GM19025 (cell line): ENCODE results near the gene SLC6A3.
"Not testable (repeated sequence)": the region's sequence is repeated elsewhere in the genome, so short reads cannot be mapped to it uniquely, and the experiment has no call there.

Experiments
- ATAC-seq: cut with Tn5 transposase; IDR thresholded peaks from one replicate; pipeline ENCODE4 v1.9.1; 2021; ENCODE audit warnings: mild to moderate bottlenecking, low read depth, moderate library complexity; ENCODE audit not compliant: unreplicated experiment

SLC6A3 gene

DNA sequence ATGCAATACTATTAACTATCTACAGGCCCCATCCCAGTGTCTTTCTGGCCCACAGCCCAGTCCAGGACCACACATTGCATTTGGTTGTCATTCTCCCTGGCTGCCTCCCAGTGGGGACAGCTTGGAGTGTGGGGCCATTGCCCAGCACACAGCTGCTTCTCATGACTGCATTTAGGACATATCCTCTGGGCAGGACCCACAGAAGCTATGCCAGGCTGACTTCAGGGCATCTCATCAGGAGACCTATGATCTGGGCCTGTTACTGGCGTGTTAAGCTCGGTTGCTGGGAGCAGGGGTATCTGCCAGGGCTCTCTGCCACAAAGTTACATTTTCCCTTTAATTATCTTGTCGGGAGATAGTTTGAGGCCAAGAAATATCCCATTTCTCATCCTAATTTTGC, 68.3 kb downstream of the SLC6A3 start:
- ATAC-seq, result no peak

DNA sequence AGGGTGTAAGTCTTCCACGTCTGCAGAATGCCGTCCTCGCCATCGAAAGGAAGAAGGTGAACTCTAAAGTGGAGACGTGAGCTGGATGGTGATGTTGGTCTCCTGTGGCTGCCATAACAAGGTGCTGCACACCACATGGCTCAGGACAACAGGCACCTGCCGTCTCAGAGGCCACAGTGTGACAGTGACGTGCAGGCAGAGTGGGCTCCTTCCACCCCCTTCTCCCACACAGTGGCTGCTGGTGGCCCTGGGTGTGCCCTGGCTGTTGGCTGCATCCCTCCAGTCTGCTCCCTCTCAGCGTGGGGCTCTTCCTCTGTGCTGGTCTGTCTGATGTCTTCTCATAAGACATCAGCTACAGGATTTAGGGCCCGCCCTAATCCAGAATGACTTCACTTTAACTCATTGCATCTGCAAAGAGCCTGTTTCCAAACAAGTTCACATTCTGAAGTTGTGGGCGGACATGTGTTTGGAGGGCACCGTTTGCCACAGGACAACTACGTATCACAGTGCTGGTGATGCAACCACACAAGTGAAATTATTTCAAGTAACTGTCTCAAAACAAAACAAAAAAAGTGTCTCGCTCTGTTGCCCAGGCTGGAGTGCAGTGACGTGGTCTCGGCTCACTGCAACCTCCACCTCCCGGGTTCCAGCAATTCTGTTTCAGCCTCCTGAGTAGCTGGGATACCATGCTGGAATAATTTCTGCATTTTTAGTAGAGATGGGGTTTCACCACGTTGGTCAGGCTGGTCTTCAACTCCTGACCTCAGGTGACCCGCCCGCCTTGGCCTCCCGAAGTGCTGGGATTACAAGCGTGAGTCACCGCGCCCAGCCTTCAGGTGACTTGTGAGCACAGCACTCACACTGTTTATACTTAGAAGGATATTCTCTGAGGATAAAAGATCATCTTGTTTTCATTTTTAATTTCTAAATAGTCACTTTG, 69.1 kb downstream of the SLC6A3 start:
- no peak for ATAC-seq

DNA sequence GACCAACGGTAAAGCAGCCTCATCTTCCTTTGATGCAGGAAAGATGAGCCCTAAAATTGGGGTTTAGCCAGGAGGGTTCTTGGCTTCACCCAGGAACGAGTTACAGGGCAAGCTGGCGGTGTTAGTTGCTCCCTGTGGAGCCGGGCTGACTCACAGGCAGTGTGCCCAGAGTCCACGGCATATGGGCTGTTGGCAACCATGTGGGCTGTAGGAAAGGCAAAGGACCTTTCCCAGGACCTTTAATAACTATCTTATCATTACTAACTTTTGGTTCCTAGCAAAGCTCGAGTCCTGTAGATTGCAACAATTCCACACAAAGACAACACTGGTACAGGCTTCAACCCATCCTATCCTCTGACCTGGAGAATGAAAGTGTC, 70.6 kb downstream of the SLC6A3 start:
- no peak for ATAC-seq

DNA sequence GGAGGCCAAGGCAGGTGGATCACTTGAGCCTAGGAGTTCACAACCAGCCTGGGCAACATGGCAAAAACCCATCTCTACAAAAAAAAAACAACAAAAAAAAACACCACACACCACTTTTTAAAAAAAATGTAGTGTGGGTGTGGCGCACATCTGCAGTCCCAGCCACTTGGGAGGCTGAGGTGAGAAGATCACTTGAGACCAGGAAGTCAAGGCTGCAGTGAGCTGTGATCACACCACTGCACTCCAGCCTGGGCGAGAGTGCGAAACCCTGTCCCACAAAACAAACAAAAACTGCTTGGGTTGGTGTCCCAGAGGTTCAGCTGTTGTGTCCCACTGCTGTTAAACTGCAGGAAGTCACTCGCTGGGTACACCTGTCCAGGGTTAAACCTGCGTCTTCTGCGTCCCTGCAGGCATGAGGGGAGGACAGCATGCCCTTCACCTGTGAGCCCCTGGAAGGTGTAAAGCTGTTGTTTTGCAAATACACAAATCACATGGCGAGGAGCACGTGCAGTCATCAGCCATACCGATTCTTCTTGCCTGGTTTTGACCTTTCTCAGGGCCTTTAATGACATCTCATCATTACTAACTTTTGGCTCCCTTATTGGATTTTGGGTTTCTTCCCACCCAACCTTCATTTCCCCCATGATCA, 71.1 kb downstream of the SLC6A3 start:
- ATAC-seq, result no peak

DNA sequence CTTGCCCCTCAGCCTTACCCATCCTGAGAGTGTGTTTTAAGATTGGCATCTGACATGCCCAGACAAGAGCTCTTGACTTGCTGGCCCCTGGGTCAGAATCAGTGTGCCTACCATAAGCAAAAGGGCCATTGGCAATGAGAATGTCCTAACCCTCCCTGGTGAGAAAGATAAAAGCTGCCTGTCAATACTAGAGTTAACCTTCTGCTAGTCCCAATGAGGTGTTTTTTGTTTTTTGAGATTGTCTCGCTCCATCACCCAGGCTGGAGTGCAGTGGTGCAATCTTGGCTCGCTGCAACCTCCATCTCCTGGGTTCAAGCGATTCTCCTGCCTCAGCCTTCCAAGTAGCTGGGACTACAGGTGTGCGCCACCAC, 73.3 kb downstream of the SLC6A3 start:
- ATAC-seq, result not testable (repeated sequence)

DNA sequence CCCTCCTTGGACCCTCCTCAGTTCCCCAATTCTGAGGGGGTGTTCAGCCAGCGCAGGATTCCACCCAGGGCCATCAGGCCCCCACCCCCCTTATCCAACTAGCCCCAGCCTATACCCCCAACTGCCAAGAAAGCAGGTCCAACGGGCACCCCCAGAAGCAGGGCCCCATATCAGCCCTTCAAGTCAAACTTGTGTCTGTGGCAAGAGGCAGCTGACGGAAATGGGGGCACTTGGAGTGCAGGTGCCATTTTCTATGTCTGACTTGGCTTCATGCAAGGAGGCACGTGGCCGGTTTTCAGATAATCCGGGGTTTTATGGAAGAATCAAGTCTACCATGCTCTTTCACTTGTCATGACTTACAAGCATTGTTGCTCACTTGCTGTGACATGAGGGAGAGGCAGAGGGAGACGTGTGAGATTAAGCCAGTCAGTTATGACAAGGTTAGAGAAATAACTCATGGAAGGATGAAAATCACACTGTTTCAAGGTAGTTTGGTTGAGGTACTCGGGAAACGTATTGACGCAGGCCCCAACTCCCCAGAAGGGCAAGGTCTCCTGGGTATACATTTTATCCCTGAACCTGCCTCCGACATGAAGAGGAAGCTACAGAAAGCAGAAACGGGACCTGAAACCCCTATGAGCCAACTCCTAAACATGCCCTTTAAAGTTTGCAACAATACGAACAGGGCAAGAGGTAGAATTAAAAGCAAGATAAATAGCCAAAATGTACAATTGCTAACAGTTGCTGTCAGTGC, 73.8 kb downstream of the SLC6A3 start:
- ATAC-seq, result no peak

DNA sequence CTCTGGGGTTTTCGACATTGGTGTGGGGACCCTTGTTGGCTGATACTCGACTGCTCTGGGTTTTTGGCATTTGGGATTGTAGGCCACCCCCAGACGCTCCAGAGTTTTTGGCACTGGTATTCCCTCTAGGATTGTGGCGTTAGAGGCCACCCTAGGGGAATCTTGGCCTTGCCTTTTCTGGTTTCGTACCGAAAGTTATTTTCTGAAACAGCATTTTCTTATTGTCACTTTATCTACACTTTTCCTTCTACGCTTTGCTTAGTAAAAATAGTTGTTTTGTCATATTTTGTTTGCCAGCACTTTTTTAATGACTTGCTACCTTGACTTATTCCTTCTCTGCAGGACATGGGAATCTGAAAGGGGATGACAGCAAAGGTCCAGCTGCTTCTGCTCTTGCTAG, 75.2 kb downstream of the SLC6A3 start:
- no peak for ATAC-seq

DNA sequence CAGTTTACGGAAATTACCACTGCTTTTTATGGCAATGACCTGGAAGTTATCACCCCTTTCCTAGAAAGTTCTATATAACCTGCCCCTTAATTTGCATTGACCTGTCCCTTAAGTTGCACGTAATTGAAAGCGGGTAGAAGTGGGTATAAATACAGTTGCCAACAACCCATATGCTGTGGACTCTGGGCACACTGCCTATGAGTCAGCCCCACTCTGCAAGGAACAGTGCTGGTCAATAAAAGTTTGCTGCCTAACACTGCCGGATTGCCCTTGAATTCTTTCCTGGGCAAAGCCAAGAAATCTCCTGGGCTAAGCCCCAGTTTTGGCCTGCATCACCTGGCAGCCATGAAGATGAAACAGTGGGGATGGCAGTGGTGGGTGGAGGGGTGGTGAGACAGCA, 76.5 kb downstream of the SLC6A3 start:
- no peak for ATAC-seq

DNA sequence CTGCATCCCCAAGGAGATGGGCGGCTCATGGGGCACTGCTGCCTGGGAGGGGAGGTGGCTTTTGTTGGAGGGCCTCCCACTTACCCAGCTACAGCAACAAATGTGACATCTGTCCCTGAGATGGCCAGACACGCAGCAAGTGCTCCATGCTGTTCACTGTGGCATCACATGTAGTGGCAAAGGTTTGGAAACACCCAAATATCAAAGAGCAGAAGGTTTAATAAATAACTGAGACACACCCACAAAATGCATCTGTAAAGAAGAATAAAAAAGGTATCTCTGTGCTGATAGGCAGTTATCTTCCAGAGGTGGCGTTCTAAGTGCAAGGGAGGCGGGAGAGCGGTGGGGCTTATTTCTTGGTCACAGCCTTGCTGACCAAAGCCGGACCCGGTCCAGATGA, 77.0 kb downstream of the SLC6A3 start:
- no peak for ATAC-seq

DNA sequence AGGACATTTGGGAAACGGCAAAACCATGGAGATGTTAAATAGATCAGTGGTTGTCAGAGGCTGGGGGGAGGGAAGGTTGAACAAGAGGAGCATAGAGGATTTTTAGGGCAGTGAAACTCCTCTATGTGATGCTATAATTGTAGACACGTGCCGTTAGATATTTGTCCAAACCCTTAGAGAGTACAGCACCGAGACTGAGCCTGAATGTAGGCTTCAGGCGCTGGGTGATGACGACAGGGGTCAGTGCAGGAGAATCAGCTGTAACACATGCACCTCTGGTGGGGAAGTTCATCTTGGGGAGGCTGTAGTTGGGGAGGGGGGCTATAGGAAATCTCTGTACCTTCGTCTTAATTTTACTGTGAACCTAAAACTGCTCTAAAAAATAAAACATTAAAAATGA, 78.1 kb downstream of the SLC6A3 start:
- no peak for ATAC-seq

DNA sequence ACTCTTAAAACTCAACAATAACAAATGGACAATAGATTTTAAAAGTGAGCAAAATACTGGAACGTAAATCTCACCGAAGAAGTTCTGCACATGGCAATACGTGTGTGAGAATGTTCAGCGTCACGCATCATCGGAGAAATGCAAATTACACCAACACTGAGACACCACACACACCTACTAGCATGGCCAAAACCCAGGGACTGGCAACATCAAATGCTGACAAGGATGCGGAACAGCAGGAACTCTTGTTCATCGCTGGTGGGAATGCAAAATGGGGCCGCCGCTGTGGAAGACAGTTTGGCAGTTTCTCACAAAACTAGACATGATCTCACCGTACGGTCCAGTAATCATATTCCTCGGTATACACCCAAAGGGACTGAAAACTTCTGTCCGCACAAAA, 78.7 kb downstream of the SLC6A3 start:
- no peak for ATAC-seq

DNA sequence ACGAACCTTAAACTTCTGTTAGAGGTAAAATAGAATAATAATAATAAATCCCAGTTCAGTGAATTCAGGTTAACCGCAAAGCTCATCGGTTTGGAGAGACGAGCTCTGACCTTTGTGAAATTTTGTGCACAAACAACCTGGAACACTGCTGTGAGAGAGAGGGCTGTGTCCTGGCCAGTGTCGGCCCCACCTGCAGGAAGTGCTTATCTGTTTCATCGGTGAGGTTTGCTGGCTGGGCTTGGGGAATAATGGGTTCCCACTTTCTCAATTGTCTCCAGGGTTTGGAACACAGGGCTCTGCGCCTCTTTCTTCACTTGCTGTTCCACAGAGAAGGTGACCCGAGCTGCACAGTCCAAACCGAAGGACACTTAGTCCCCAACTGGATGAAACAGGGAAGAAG, 81.0 kb downstream of the SLC6A3 start:
- ATAC-seq, result no peak

DNA sequence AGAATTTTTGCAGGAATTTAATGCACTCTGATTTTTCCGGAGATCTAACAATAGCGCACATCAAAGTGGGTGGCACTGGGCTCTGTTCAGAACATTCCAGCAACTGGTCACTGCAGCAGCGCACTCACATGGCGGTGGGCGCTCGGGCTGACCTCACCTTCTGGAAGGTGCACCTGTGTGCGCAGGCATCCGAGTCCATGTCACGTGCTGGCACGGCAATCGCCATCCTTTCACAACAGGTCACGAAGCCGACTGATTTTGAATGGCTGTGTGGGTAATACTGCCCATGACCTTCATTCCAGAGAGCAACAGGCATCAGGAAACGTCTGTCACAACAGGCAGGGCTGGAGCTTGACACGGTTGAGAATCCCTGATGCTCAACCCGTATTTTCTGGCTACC, 81.7 kb downstream of the SLC6A3 start:
- no peak for ATAC-seq

DNA sequence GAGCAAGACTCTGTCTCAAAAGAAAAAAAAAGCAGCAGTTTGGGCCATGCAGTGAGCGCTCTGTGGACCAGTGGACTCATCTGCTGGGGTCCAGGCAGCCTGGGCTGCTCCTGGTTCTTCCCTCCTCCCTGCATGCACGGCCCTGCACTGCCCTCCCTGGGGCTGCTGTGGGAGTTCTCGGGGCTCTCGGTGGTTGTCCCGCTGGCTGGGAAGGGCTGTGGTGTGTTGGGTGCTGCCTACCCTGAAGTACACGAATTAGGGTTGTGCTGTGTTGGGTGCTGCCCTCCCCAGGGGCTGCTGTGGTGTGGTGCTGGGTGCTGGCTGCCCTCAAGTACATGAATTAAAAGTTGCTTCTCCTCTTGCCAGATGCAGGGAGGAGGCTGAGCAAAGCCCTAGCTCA, 82.1 kb downstream of the SLC6A3 start:
- no peak for ATAC-seq

DNA sequence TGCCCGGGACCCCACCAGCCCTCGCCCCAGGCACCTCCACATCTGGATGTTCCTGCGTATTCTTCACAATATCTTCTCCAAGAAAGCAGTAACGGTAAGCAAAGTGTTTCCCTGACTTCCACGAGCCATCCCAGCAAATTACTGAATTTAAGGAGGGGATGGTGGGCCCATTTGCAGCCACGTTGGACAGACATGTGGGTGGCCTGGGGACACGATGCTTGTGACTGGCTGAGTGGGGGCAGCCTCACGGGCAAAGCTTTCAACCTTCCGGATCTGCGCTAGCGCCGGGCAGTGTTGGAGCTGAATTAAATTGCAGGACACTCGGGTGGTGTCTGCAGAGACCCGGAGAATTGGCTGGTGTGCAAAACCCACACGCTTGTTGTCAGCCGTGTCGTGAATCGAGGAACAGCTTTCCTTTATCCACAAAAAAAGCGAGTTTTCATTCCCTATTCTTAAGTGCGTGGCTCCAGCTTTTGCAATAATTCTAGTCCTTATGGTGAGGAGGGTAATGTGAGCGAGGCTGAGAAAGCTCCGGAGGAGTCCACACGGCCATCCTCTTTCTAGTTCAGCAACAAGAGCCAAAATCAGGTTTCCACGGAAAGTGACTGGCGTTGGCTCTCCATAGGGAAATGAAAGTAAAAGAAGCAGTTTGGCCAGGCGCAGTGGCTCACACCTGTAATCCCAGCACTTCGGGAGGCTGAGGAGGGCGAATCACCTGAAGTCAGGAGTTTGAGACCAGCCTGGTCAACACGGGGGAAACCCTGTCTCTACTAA, 82.8 kb downstream of the SLC6A3 start:
- no peak for ATAC-seq

DNA sequence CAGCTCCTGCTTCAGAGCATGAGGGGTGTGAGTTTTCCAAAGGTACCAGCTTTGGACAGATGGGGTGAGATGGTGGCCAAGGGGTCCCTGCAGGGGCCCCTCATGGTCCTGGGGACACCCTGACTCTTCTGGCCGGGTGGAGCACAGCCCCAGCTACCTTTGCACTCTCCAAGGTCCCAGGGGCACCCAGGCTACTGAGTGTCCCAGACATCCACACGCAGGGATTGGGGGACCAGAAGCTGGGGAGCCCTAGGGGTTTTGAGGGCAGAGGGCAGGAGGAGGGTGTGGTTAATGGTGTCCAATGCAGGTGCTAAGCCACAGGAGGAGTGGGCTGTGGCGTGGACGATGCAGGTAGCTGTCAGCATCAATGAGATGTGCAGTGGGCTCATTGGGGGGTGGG, 84.4 kb downstream of the SLC6A3 start:
- no peak for ATAC-seq

DNA sequence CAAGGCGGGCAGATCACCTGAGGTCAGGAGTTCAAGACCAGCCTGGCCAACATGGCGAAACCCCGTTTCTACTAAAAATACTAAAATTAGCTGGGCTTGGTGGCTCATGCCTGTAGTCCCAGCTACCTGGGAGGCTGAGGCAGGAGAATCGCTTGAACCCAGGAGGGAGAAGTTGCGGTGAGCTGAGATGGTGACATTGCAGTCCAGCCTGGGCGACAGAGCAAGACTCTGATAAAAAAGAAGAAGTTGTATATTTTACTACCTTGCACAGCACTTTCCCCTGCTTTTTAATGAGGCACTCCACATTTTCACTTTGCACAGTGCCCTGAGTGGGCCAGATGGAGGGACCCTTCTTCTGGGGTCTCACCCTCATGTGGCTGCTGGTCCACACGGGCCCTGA, 84.9 kb downstream of the SLC6A3 start:
- ATAC-seq, result not testable (repeated sequence)

DNA sequence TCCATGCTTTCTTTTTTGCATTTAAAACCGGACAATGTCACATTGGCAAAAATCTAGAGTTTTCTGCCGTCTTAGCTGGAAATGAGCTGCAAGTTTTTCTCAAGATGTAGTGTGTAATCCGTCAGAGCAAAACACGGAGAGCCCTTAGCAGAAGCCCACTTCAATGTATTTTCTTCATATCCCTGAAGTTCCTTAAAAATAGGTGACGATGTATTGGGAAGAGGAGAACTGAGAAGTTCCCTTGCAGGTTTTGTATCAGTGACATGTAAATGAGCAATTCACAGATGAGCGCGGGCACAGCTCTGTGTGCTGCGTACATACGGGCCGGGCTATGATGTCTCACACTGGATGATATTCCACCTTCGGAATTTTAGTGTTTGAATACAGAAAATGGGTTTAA, 85.5 kb downstream of the SLC6A3 start:
- ATAC-seq, result no peak

DNA sequence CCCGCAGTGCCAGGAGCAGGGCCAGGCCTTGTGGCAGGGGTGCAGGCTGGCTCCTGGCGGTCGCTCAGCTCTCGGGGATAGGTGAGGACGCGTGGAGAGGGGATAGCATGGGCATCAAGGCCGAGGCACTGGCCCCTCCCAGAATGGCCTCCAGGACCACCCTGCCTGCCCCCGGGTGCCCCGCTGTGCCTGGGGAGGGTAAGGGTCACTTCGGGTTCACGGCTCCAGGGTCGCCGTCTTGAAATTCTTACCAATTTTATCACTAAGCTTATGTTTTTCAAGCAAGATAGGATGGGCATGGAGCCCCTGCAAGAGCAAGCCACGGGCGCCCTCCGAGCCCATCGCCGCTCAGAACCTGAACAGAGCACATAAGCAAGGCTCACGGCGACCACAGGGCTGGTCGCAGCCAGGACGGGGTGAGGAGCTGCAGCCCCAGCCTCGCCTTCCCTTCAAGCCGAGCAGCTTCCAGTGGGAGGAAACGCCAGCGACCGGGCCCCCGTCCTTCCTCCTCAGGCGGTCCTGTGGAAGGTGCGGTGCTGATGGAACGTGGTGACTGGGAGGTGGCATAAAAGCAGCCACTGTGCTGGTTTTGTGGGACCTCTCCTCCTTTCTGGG, 86.1 kb downstream of the SLC6A3 start:
- ATAC-seq, result no peak

DNA sequence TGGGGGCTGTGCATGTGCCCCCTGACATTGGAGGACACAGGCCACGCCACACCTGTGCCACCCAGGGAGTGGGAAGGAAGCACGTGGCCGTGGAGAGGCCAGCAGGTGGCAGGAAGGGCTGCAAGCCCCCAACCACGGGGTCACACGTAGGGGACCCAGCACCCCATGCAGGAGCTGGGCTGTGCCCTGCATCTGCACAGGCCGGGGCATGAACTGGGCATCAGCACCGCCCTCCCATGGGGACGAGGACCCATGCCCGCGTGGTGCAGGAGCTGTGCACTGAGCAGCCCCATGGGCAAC, 86.6 kb downstream of the SLC6A3 start:
- ATAC-seq, result no peak
